GM12891 (cell line): Measurements from ENCODE around the gene TRPM5.

ENCODE experiments used
- POLR2A ChIP-seq: IDR thresholded peaks from 2 replicates; pipeline ENCODE4 v1.6.1; 2011; ENCODE audit warnings: low read depth, low read length, control low read depth
- POLR2AphosphoS5 ChIP-seq: IDR thresholded peaks from 2 replicates; pipeline ENCODE4 v1.6.1; 2011; ENCODE audit warnings: low read depth, low read length, control low read depth
- POU2F2 ChIP-seq: IDR thresholded peaks from 2 replicates; pipeline ENCODE4 v1.6.1; 2011; ENCODE audit warnings: low read depth, mild to moderate bottlenecking, control low read depth, low read length, moderate library complexity
- TAF1 ChIP-seq: IDR thresholded peaks from 2 replicates; pipeline ENCODE4 v1.6.1; 2011; ENCODE audit warnings: low read depth, low read length, control low read depth

- no peak for TF ChIP-seq POLR2AphosphoS5
- no peak for TF ChIP-seq POLR2A
- TF ChIP-seq TAF1 = no peak
- no peak for TF ChIP-seq POU2F2
Observed at GRCh38 chr11:2425506-2425905, 18.8 kb downstream of the TRPM5 start.
